Measurements from ENCODE around the gene AGBL4. TPM values are rescaled to one million over a fixed set of nuclear protein-coding genes. Genes with fewer than 3 reads are reported as not detected.

AGBL4 gene
- total RNA-seq, 1 experiment from 2014 or later, result not detected

DNA sequence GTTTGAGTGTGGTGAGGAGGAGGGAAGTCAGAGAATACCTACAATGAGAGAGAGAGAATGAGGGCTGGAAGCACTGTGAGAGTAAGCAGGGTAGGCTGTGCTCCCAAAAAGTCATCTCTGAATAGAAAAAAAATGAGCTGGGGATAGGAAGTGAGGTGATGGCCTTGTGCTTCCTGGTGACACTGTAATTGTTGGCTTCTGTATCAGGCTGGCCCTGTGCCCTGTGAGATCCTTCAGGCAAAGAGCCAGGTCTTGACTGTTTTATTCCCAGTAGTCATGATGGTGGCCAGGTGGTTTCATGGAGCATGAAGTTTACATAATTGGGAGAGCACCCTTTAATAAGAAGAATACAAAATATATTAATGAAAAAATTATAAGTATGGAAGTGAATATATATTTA lies 1531.4 kb downstream of the AGBL4 start (continued):
- TF ChIP-seq, protein P1, sequence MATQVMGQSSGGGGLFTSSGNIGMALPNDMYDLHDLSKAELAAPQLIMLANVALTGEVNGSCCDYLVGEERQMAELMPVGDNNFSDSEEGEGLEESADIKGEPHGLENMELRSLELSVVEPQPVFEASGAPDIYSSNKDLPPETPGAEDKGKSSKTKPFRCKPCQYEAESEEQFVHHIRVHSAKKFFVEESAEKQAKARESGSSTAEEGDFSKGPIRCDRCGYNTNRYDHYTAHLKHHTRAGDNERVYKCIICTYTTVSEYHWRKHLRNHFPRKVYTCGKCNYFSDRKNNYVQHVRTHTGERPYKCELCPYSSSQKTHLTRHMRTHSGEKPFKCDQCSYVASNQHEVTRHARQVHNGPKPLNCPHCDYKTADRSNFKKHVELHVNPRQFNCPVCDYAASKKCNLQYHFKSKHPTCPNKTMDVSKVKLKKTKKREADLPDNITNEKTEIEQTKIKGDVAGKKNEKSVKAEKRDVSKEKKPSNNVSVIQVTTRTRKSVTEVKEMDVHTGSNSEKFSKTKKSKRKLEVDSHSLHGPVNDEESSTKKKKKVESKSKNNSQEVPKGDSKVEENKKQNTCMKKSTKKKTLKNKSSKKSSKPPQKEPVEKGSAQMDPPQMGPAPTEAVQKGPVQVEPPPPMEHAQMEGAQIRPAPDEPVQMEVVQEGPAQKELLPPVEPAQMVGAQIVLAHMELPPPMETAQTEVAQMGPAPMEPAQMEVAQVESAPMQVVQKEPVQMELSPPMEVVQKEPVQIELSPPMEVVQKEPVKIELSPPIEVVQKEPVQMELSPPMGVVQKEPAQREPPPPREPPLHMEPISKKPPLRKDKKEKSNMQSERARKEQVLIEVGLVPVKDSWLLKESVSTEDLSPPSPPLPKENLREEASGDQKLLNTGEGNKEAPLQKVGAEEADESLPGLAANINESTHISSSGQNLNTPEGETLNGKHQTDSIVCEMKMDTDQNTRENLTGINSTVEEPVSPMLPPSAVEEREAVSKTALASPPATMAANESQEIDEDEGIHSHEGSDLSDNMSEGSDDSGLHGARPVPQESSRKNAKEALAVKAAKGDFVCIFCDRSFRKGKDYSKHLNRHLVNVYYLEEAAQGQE (IDR thresholded peaks at IDR 0.05; ENCODE audit: low read depth), result no peak
- TF ChIP-seq FOSL1 (IDR thresholded peaks at IDR 0.05; ENCODE audit: low read depth) (no peak), SIN3A (IDR thresholded peaks at IDR 0.05; ENCODE audit: low read depth) (no peak)
- TF ChIP-seq, protein P2, sequence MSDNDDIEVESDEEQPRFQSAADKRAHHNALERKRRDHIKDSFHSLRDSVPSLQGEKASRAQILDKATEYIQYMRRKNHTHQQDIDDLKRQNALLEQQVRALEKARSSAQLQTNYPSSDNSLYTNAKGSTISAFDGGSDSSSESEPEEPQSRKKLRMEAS (IDR thresholded peaks at IDR 0.05), result no peak
- TF ChIP-seq, protein P3, sequence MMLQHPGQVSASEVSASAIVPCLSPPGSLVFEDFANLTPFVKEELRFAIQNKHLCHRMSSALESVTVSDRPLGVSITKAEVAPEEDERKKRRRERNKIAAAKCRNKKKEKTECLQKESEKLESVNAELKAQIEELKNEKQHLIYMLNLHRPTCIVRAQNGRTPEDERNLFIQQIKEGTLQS (IDR thresholded peaks at IDR 0.05), result no peak

DNA sequence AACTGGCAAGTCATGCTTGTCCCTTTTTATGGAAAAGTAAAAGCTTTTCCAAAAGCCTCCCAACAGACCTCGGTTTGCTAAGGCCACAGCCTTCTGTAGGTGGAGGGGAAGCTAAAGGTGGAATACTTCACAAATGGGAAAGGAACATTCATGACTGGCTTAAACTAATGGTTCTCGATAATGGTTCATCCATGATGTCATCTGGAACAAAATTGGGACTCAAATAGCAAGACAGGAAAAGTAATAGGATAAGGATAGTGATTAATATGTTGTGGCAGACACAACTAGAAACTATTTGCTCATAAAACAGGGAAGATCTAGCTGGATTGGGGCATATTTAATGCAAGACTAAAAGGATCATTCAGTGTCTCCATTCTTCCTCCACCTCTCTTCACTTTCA lies 1535.0 kb downstream of the AGBL4 start:
- ChIA-PET POLR2A (no interaction called here), RAD21 (ENCODE audit: low non-redundant PET in 1 of 2, low total read pairs in 2 of 2, uncharacterized antibody in 2 of 2, unreplicated experiment in 2 of 2) (no interaction called here), CTCF (interaction anchor here (2.0 kb wide), 1 partner anchor 9 kb away, joined by 10 read pairs; no protein-coding TSS in a partner anchor)
- ATAC-seq, result no peak
- H3K27me3 ChIP-seq (ENCODE audit: insufficient read depth, low read length), result peaks cover 27% of the 10 kb centered on the region
- H3K4me1 ChIP-seq (ENCODE audit: control insufficient read depth in 1 of 2, insufficient read depth in 2 of 2, low read length in 2 of 2), result no peaks in the 10 kb centered on the region
- DNase-seq (ENCODE audit: low read depth, low spot score), result no peak
- no peaks in the 10 kb centered on the region for H3K36me3 ChIP-seq (ENCODE audit: control insufficient read depth in 1 of 2, insufficient read depth in 2 of 2, low read length in 2 of 2)
- H3K9ac ChIP-seq (ENCODE audit: low read length), result no peak overlapping the region
- no peaks in the 10 kb centered on the region for H4K20me1 ChIP-seq (ENCODE audit: insufficient read depth)
- no peaks in the 10 kb centered on the region for H3K9me3 ChIP-seq (ENCODE audit: control insufficient read depth in 1 of 2, insufficient read depth in 1 of 2, low read depth in 1 of 2, low read length in 2 of 2)
- H3K79me2 ChIP-seq (ENCODE audit: insufficient read depth, low read length), result no peaks in the 10 kb centered on the region
- BruUV-seq (replicated peaks), result no TSS peak
- H3K4me3 ChIP-seq (replicated peaks in 1 of 2; ENCODE audit: low read depth in 1 of 2, low read length in 2 of 2), result no peak overlapping the region
- H3K4me2 ChIP-seq (ENCODE audit: low read length), result no peak overlapping the region
- H2AFZ ChIP-seq (ENCODE audit: low read depth, low read length, poor library complexity, severe bottlenecking), result no peak overlapping the region
- no peak overlapping the region for H3K27ac ChIP-seq (ENCODE audit: low read depth, low read length)
- H3K9me2 ChIP-seq (ENCODE audit: insufficient read depth), result no peaks in the 10 kb centered on the region
- intact Hi-C loops (cut with micrococcal nuclease), result no loop called here
- TF ChIP-seq TCF7L2 (IDR thresholded peaks at IDR 0.05; ENCODE audit: borderline replicate concordance, extremely low read depth, insufficient read depth, insufficient read length), result no peak
- no peak for TF ChIP-seq ELF1 (IDR thresholded peaks at IDR 0.05; ENCODE audit: borderline replicate concordance, low read depth)
- TF ChIP-seq, protein P1 (IDR thresholded peaks at IDR 0.05; ENCODE audit: low read depth), result no peak
- TF ChIP-seq, protein P4, sequence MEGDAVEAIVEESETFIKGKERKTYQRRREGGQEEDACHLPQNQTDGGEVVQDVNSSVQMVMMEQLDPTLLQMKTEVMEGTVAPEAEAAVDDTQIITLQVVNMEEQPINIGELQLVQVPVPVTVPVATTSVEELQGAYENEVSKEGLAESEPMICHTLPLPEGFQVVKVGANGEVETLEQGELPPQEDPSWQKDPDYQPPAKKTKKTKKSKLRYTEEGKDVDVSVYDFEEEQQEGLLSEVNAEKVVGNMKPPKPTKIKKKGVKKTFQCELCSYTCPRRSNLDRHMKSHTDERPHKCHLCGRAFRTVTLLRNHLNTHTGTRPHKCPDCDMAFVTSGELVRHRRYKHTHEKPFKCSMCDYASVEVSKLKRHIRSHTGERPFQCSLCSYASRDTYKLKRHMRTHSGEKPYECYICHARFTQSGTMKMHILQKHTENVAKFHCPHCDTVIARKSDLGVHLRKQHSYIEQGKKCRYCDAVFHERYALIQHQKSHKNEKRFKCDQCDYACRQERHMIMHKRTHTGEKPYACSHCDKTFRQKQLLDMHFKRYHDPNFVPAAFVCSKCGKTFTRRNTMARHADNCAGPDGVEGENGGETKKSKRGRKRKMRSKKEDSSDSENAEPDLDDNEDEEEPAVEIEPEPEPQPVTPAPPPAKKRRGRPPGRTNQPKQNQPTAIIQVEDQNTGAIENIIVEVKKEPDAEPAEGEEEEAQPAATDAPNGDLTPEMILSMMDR (IDR thresholded peaks at IDR 0.05 in 2 of 3, conservative IDR thresholded peaks at IDR 0.05 in 1 of 3; ENCODE audit: borderline replicate concordance in 1 of 3, insufficient read depth in 1 of 3, low read depth in 2 of 3, low read length in 2 of 3), result no peak
- TF ChIP-seq POLR2AphosphoS5 (IDR thresholded peaks at IDR 0.05; ENCODE audit: low read depth, low read length), result no peak
- no peak for TF ChIP-seq POLR2A (IDR thresholded peaks at IDR 0.05; ENCODE audit: borderline replicate concordance, extremely low read depth, insufficient read depth, insufficient read length)
- no peak for TF ChIP-seq SP1 (IDR thresholded peaks at IDR 0.05; ENCODE audit: low read depth)
- TF ChIP-seq JUND (IDR thresholded peaks at IDR 0.05), result no peak
- no peak for TF ChIP-seq EZH2phosphoT487 (IDR thresholded peaks at IDR 0.05; ENCODE audit: borderline replicate concordance)
- TF ChIP-seq CBX3 (IDR thresholded peaks at IDR 0.05; ENCODE audit: low read depth), result no peak
- TF ChIP-seq EZH2 (IDR thresholded peaks at IDR 0.05), result no peak
- no peak for TF ChIP-seq SRF (IDR thresholded peaks at IDR 0.05; ENCODE audit: low read depth)
- TF ChIP-seq SIN3A (IDR thresholded peaks at IDR 0.05; ENCODE audit: low read depth), result no peak
- TF ChIP-seq ZFX (IDR thresholded peaks at IDR 0.05), result no peak
- no peak for TF ChIP-seq ZNF274 (IDR thresholded peaks at IDR 0.05; ENCODE audit: low read depth, low read length)

Data from HCT116 (cell line).